HG03565 (cell line): ENCODE results near the gene MYO1E.
A peak's percentile ranks its signal among the peaks of the same experiment; 100 is the strongest.
"Not testable (repeated sequence)": the region's sequence is repeated elsewhere in the genome, so short reads cannot be mapped to it uniquely, and the experiment has no call there.

Experiments used
- ATAC-seq: cut with Tn5 transposase; IDR thresholded peaks from one replicate; pipeline ENCODE4 v1.9.1; 2021; ENCODE audit warnings: mild to moderate bottlenecking, moderate library complexity; ENCODE audit not compliant: unreplicated experiment

The MYO1E gene

GRCh38 chr15:59372352-59373211, at the start of gene MYO1E:
Gene MYO1E, minus strand, starts transcription at chr15:59372871. Its CDS starts 371 bp downstream, at chr15:59372500.
- ATAC-seq: peak; percentile 53

- no peak for ATAC-seq
Observed at GRCh38 chr15:59420986-59421618, 48.4 kb upstream of the MYO1E start.

DNA sequence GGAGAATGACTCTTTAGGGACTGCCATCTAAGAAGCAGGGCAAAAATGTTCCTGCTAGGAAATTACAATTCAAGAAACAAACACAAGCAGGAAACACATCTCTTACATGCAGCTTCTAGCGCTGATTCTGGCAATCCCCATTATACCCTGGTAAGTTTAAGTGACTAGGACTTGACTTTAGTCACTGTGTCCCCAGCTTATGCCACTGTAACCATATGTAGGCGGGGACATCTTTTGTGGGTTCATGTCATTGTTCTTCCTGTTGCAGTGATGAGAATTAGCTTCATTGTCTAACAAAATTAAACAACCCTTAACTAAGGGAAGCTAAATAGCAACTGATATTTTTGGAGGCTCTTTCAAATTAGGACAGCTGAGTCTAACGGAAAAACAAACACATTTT, 47.4 kb upstream of the MYO1E start:
- no peak for ATAC-seq

DNA sequence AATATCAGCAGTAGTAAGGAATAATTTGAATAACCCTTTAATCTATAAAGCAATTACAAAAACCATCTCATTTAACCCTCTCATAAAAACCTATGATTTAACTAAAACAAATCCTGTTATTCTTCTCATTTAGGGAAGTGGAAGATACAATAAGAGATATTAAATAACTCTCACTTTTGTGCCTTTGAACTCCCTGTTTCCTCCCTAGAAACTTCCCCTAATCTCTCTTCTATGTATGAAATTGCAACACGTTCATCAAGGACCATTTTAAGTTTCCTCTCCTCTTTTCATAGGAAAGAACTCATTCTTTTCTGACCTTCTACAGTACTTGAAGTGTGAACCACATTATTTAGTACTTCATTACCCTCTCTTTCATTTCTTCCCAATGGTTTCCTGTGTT, 46.5 kb upstream of the MYO1E start:
- no peak for ATAC-seq

- ATAC-seq: no peak
Observed at GRCh38 chr15:59416816-59417215, 44.1 kb upstream of the MYO1E start.

DNA sequence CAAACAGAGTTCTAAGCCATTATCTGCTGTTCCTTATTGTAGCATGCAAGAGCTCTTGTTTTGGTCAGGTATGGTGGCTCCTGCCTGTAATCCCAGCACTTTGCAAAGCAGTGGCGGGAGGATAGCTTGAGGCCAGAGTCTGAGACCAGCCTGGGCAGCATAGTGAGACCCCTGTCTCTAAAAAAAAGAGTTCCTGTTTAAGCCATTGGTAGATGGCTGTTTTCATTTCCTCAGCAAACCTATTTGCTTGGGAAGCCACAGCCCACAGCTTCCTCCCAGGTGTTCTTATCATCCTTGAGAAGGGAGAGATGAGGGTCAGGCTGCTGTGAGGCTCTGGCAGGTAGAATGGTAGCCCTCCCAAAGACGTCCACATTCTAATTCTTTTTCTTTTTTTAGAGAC, 40.9 kb upstream of the MYO1E start:
- ATAC-seq: no peak

DNA sequence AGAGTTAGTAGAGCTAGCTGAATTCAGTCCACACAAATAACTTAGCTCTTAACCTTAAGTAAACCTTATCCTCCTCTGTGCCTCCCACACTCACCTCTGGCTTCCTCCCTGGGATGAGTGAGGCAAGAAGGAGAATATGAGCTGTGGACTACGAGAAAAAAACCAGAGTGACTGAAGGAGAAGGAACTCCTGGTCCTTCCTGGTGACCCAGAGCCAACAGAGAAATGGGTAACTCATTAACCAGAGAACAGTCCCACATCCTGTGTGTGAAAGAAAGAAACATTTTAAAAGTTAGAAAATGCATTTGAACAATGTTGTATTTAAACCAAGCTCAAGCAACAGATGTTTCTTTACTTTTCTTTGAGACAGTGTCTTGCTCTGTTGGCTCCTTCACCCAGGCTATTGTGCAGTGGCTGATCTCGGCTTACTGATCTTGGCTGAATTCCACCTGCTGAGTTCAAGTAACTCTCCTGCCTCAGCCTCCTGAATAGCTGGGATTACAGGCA, 37.8 kb upstream of the MYO1E start:
- no peak for ATAC-seq

GRCh38 chr15:59407946-59408345, 35.3 kb upstream of the MYO1E start:
- ATAC-seq: no peak

- ATAC-seq: no peak
Observed at GRCh38 chr15:59406446-59406845, 33.8 kb upstream of the MYO1E start.

- no peak for ATAC-seq
Observed at GRCh38 chr15:59405079-59405478, 32.4 kb upstream of the MYO1E start.

GRCh38 chr15:59401824-59402569, 29.3 kb upstream of the MYO1E start:
- ATAC-seq: no peak

DNA sequence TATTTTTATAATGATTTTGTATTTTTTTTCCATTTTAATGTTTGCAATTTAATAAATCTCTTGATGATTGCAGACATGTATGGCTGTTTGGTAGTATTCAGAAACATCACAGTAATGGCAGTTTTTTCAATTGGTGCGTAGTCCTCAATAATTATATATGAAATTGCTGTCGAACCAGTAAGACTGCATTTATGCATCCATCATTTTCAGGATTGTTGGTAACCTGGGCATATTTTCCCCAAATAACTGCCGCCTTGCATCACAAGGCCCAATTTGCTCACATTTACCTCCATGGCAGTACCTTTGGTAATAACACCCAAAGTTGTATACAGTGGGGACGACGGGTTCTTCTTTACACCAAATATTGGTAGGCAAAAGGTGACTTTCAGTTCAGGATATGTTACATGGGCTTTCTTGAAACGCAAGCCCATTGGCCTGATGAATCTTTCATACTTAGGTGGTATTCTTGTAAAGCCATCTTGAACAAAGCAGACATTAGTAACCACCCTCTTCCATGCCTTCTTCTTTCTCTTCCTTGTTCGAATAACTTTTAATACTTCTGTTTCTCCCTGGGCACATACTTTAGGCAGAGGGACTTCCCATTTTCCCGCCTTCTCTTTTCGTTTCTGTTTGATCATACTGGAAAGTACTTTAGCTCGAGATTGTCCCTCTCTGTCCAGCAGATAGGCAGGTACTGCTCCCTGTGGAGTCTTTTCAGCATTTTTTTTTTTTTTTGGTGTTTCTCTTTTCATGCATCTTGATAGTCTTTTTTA, 28.6 kb upstream of the MYO1E start:
- not testable (repeated sequence) for ATAC-seq

- ATAC-seq: no peak
Observed at GRCh38 chr15:59400103-59400813, 27.6 kb upstream of the MYO1E start.

- peak; percentile 75 for ATAC-seq
Observed at GRCh38 chr15:59399465-59400102, 26.9 kb upstream of the MYO1E start.

DNA sequence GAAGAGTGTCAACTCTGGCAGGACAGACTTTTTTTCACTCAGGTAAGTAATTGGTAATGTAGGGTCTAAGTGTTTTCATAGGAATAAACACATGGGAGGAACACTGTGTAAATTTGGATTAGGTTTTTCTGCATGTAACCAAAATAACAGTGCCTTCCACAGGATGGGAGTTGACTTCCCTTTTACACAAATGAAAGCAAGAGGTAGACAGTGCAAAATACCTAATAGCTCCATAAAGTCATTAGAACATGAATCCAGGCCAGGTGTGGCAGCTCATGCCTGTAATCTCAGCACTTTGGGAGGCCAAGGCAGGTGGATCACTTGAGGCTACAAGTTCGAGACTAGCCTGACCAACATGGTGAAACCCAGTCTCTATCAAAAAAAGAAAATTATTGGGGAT, 25.5 kb upstream of the MYO1E start:
- ATAC-seq: no peak

GRCh38 chr15:59396679-59397078, 24.0 kb upstream of the MYO1E start:
- ATAC-seq: no peak

GRCh38 chr15:59396211-59396610, 23.5 kb upstream of the MYO1E start:
- no peak for ATAC-seq

- no peak for ATAC-seq
Observed at GRCh38 chr15:59394166-59394661, 21.5 kb upstream of the MYO1E start.

DNA sequence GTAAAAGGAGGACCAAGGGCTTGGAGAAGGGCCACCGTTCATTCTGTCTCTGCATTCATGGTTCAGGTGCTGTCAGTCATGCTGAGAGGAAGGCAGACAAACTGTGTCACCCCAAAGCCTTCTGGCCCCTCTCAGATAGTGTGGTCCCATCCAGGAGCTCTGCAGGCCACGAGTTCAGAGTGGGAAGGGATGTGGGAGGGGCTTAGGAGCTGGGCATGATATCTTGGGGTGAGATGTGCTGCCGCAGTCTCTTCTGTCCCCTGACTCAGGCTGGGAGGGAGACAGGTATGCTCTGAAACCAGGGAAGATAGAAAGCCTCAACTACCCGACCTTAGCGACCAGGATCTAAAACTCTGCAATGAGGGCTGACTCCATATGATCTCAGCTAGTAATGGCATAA, 19.6 kb upstream of the MYO1E start:
- no peak for ATAC-seq
